HPDE6-E6E7 (cell line): ENCODE results near the gene MAJIN.
A peak's percentile ranks its signal among the peaks of the same experiment; 100 is the strongest.
"Not testable (repeated sequence)": the region's sequence is repeated elsewhere in the genome, so short reads cannot be mapped to it uniquely, and the experiment has no call there.

Experiments used
- DNase-seq: peaks from one replicate; pipeline ENCODE4 v3.0.0; 2011; ENCODE audit warnings: missing footprints; ENCODE audit errors: extremely low spot score

The MAJIN gene

GRCh38 chr11:64971421-64972233 lies at the start of gene MAJIN:
Gene MAJIN, minus strand, starts transcription at chr11:64972108. Its CDS starts 12,703 bp downstream, at chr11:64959405.
- peak; percentile 57 for DNase-seq

- no peak for DNase-seq
These were observed 49.6 kb upstream of the MAJIN start for GRCh38 chr11:65021509-65021908.

GRCh38 chr11:65021003-65021402 lies 49.1 kb upstream of the MAJIN start:
- no peak for DNase-seq

- no peak for DNase-seq
These were observed 47.9 kb upstream of the MAJIN start for GRCh38 chr11:65019824-65020223.

DNA sequence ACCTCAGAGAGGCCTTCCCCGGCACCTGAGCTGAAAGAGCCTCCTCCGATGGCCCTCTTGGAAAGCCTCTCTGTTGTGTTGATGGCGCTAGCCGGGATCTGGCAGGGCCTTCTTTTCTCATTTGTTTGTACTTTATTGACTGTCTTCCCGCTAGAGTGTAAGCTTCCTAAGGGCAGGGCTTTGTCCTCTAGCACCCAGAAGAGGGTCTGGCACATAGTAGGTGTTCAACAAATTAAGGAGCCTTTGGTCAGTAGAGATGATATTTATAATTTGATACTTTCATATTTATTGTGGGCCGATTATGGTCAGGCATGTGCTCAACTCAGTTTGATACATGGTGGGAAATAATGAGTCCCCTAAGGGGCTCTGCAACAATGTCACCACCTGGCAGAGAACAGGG lies 46.0 kb upstream of the MAJIN start:
- no peak for DNase-seq

DNA sequence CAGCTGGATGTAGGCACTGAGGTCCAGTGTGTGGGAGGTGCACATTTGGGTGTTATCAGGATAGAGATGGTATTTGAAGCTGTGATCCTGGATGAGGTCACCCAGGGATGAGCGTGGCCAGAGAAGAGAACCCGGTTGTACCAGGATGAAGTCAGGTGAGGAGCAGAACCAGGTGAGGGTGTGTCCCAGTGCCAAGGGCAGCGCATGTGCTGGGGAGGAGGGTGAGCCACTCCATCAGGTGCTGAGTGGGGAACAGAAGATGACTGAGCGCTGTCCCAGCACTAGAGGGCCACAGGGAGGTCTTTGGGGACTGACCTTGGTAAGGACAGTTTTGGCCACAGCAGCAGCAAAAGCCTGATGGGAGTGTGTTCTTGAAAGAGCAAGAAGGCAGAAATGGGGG lies 44.8 kb upstream of the MAJIN start:
- DNase-seq: no peak

GRCh38 chr11:65014726-65015227 lies 42.9 kb upstream of the MAJIN start:
- DNase-seq: no peak

DNA sequence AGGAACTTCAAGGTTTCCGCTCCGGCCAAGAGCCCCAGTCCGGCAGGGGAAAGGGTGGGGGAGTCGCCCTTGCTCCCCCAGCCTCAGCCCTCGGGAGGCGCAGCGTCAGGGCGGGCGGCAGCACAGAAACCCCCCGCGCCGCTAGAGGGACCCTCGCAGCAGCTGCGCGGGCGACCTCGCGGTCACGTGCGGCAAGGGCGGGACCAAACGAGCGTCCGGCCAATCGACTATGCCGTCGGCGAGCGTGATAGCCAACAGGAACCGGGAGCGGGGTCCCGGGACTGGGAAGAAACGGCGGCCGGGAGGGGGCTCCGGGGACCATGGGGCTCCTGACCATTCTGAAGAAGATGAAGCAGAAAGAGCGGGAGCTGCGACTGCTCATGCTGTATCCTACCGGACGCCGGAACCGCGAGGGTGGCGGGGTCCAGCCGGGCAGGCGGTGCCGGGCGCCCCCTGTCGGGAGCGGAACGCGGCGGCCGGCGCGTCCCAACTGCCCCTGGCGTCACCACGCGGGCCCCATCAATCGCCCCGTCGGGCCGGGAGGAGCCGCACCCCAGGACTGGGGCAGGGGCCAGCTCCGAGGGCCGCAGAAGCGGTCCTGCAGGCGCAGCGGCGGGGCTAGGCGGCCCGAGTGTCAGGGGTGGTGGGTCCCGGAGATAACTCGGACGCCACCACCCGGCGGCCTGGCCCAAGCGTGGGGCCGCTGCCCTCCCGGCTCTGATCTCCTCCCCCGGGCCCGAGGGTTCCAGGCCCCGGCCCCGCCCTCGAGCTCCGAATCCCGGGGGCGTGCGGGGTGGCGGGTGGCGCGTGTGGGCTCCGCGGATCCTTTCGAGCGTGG lies 42.2 kb upstream of the MAJIN start, which contains the start of gene ARL2:
TSS of gene ARL2 (plus strand) at position 273 of the 838 bp plus-strand sequence. CDS start at position 321, 48 bp downstream.
- peak; percentile 89 for DNase-seq

DNA sequence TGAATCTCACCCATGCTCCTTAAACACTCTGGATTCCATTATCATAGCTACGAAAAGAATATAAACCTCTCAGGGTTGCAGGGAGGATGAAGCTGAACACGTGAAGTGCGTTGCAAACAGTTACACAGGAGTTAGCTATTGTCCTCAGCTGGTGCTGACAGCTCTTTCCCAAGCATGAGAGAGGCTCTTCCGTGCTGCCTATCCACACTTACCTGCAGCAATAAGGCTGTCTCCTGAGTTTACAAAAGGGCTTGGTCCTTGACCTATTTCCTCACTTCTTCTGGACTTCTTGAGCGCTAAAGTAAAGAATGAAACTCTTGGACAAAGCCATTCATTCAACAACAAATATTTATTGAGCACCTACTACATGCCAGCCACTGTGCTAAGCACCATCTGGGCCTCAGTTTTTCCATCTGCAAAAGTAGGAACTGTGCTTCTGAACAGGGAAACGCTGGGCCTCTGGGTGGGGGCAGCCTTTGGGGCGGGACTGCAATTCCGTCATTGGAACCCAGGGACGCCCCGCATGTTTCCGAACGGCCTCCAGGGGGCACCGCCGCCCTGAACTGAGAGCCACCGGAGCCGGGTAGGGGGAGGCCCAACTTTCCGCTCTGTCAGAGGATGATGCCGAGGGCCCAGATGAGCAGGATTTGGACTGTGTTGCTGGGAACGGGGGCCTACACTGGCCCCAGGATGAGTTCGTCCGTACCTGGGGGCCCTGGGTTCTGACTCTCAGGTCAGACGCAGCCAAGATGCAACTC lies 41.4 kb upstream of the MAJIN start:
- DNase-seq: peak; percentile 91

DNA sequence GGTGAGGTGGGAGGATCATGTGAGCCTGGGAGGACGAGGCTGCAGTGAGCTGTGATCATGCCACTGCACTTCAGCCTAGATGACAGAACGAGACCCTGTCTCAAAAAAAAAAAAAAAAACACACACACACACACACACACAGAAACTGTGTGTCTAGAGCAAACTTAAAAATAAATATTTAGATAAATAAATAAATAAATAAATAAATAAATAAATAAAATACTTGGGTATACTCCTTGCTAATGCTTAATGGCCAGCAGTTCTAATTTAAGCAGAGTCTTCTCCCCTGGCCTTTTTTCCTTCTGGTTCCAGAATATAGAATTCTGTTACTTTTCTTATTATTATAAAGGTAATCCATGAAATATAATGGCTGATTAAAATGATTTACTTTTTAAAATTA lies 37.0 kb upstream of the MAJIN start:
- no peak for DNase-seq

- no peak for DNase-seq
These were observed 36.1 kb upstream of the MAJIN start for GRCh38 chr11:65008016-65008415.

GRCh38 chr11:65003968-65004367 lies 32.1 kb upstream of the MAJIN start:
- DNase-seq: not testable (repeated sequence)

- no peak for DNase-seq
These were observed 31.4 kb upstream of the MAJIN start for GRCh38 chr11:65003282-65003681.

DNA sequence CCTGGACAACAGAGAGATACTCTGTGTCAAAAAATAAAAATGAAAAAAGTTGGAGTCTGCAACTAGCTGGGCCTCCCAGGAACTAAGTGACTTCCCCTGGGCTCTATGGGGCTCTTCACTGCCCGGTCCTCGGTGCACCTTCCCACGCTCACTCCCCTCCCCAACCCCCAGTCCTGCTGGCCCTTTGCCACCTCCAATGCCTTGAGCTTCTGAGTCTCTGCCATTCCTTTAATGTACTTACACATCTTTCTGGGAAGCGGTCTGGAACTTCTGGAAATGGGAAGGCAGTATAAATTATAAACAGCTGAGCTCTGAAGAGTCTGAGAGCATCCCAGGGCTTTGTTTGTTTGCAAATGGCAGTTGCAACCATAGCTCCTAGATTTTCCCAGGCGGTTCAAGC lies 30.8 kb upstream of the MAJIN start:
- DNase-seq: no peak

DNA sequence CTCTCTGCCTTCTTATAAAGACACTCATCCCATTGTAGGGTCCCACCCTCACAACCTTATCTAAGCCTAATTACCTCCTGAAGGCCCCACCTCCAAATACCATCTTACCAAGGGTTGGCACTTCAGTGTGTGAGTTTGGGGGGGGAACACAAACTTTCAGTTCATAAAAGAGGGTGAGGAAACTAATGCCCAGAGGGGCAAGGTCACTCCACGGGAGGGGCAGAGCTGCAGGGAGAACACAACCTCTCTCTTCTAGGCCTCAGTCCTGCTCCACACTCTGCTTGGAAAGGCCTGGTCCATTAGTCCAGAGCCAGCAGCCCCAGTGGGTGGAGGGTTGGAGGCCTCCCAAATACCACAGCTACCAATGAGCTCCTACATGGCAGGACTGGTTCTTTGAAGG lies 27.6 kb upstream of the MAJIN start:
- DNase-seq: no peak

GRCh38 chr11:64998690-64999431 lies 27.0 kb upstream of the MAJIN start:
- DNase-seq: no peak

- DNase-seq: no peak
These were observed 26.2 kb upstream of the MAJIN start for GRCh38 chr11:64998141-64998540.

- peak; percentile 88 for DNase-seq
These were observed 24.9 kb upstream of the MAJIN start, which contains the start of gene BATF2 for GRCh38 chr11:64996710-64997380. Gene BATF2, minus strand, starts transcription at chr11:64996971. Its CDS starts 57 bp downstream, at chr11:64996914.

DNA sequence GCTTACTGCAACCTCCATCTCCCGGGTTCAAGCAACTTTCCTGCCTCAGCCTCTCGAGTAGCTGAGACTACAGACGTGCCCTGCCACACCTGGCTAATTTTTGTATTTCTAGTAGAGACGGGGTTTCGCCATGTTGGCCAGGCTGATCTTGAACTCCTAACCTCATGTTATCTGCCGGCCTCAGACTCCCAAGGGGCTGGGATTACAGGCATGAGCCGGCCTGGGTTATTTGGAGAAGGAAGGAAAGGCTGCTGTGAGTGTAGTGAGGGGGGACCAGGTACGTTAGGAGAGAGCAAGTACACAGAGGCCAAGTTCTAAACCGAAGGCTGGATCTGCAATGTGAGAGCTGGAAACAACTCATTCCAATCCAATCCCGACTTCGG lies 24.4 kb upstream of the MAJIN start:
- DNase-seq: no peak

- no peak for DNase-seq
These were observed 22.4 kb upstream of the MAJIN start for GRCh38 chr11:64994318-64994717.
